Measurements from ENCODE around the gene KRTAP29-1.

DNA sequence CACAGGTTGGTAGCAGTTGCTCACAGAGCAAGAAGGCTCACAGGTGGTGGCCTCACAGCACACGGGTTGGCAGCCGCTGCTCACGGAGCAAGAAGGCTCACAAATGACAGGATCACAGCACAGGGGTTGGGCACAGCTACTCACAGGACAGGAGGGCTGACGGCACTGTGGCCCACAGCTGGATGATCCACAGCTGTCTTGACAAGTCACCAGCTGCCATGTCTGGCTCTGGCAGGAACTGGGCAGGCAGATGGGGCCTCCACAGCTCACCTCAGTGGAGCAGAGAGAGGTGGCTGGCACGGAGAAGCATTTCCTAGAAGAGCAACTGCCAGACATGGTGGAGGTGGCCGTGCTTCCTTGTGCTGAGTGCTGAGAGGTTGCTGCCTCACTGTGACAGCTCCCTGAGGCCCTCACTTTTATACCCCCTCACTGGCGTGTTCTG is 6.3 kb upstream of the KRTAP29-1 start, which contains the start of gene KRTAP16-1:
- TF ChIP-seq, protein P1, sequence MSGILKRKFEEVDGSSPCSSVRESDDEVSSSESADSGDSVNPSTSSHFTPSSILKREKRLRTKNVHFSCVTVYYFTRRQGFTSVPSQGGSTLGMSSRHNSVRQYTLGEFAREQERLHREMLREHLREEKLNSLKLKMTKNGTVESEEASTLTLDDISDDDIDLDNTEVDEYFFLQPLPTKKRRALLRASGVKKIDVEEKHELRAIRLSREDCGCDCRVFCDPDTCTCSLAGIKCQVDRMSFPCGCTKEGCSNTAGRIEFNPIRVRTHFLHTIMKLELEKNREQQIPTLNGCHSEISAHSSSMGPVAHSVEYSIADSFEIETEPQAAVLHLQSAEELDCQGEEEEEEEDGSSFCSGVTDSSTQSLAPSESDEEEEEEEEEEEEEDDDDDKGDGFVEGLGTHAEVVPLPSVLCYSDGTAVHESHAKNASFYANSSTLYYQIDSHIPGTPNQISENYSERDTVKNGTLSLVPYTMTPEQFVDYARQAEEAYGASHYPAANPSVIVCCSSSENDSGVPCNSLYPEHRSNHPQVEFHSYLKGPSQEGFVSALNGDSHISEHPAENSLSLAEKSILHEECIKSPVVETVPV (CRISPR knock-in tag; IDR thresholded peaks at IDR 0.05): no peak
- TF ChIP-seq ZFP3 (CRISPR knock-in tag; IDR thresholded peaks at IDR 0.05) (no peak), TCF4 (CRISPR knock-in tag; IDR thresholded peaks at IDR 0.05; ENCODE audit: borderline replicate concordance) (no peak), ZFP30 (CRISPR knock-in tag; IDR thresholded peaks at IDR 0.05) (no peak), ESRRG (CRISPR knock-in tag; IDR thresholded peaks at IDR 0.05) (no peak), TOX (CRISPR knock-in tag; IDR thresholded peaks at IDR 0.05; ENCODE audit: borderline replicate concordance) (no peak), BACH2 (CRISPR knock-in tag; IDR thresholded peaks at IDR 0.05; ENCODE audit: borderline replicate concordance) (no peak), ZNF70 (CRISPR knock-in tag; IDR thresholded peaks at IDR 0.05) (no peak), RARB (CRISPR knock-in tag; IDR thresholded peaks at IDR 0.05) (no peak), ZNF565 (CRISPR knock-in tag; conservative IDR thresholded peaks at IDR 0.05; ENCODE audit: low read depth) (no peak), SNAI2 (CRISPR knock-in tag; IDR thresholded peaks at IDR 0.05) (no peak)
- TF ChIP-seq, protein P2, sequence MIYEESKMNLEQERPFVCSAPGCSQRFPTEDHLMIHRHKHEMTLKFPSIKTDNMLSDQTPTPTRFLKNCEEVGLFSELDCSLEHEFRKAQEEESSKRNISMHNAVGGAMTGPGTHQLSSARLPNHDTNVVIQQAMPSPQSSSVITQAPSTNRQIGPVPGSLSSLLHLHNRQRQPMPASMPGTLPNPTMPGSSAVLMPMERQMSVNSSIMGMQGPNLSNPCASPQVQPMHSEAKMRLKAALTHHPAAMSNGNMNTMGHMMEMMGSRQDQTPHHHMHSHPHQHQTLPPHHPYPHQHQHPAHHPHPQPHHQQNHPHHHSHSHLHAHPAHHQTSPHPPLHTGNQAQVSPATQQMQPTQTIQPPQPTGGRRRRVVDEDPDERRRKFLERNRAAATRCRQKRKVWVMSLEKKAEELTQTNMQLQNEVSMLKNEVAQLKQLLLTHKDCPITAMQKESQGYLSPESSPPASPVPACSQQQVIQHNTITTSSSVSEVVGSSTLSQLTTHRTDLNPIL (CRISPR knock-in tag; IDR thresholded peaks at IDR 0.05; ENCODE audit: low read depth): no peak
- TF ChIP-seq, protein P3, sequence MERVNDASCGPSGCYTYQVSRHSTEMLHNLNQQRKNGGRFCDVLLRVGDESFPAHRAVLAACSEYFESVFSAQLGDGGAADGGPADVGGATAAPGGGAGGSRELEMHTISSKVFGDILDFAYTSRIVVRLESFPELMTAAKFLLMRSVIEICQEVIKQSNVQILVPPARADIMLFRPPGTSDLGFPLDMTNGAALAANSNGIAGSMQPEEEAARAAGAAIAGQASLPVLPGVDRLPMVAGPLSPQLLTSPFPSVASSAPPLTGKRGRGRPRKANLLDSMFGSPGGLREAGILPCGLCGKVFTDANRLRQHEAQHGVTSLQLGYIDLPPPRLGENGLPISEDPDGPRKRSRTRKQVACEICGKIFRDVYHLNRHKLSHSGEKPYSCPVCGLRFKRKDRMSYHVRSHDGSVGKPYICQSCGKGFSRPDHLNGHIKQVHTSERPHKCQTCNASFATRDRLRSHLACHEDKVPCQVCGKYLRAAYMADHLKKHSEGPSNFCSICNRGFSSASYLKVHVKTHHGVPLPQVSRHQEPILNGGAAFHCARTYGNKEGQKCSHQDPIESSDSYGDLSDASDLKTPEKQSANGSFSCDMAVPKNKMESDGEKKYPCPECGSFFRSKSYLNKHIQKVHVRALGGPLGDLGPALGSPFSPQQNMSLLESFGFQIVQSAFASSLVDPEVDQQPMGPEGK (CRISPR knock-in tag; IDR thresholded peaks at IDR 0.05; ENCODE audit: borderline replicate concordance): no peak
- TF ChIP-seq, protein P4, sequence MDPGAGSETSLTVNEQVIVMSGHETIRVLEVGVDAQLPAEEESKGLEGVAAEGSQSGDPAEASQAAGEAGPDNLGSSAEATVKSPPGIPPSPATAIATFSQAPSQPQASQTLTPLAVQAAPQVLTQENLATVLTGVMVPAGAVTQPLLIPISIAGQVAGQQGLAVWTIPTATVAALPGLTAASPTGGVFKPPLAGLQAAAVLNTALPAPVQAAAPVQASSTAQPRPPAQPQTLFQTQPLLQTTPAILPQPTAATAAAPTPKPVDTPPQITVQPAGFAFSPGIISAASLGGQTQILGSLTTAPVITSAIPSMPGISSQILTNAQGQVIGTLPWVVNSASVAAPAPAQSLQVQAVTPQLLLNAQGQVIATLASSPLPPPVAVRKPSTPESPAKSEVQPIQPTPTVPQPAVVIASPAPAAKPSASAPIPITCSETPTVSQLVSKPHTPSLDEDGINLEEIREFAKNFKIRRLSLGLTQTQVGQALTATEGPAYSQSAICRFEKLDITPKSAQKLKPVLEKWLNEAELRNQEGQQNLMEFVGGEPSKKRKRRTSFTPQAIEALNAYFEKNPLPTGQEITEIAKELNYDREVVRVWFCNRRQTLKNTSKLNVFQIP (CRISPR knock-in tag; IDR thresholded peaks at IDR 0.05; ENCODE audit: borderline replicate concordance, low read depth): no peak
